ENCODE measurements around the gene CD247. TPM values are rescaled to one million over a fixed set of nuclear protein-coding genes. Genes with fewer than 3 reads are reported as not detected.

CD247 gene
- polyA plus RNA-seq, 1 experiment, result not detected

- POLR2A ChIA-PET, result interaction anchor here (0.5 kb wide), 1 partner anchor 68 kb away, joined by 8 read pairs; no protein-coding TSS in a partner anchor
These were observed 14.9 kb upstream of the CD247 start for GRCh38 chr1:167532964-167533824.

GRCh38 chr1:167532375-167532774 is 14.0 kb upstream of the CD247 start:
- DNase-seq (ENCODE audit: low read depth, low spot score), result no peak
- CTCF ChIA-PET, result interaction anchor here (0.9 to 5.8 kb wide), 13 partner anchors 8 to 623 kb away, joined by 3 to 68 read pairs (median 8); partner anchors contain the start of gene POU2F1

More at GRCh38 chr1:167532964-167533824, 14.9 kb upstream of the CD247 start:
- CTCF ChIA-PET, result interaction anchor here (0.5 to 5.8 kb wide), 28 partner anchors 7 to 675 kb away, joined by 3 to 68 read pairs (median 4); partner anchors contain the start of gene POU2F1
- Histone ChIP-seq H3K27ac (ENCODE audit: low read depth, low read length) (no peak overlapping the region), H3K4me3 (ENCODE audit: low read depth, low read length) (no peak overlapping the region), H3K9me3 (ENCODE audit: control insufficient read depth, insufficient read depth, low read length) (no peaks in the 10 kb centered on the region), H3K27me3 (ENCODE audit: control insufficient read depth, insufficient read depth, low read length) (peaks cover 8% of the 10 kb centered on the region)
- no peak for DNase-seq (ENCODE audit: low read depth, low spot score)
- TF ChIP-seq CTCF (IDR thresholded peaks at IDR 0.05; ENCODE audit: low read depth, low read length), result no peak

DNA sequence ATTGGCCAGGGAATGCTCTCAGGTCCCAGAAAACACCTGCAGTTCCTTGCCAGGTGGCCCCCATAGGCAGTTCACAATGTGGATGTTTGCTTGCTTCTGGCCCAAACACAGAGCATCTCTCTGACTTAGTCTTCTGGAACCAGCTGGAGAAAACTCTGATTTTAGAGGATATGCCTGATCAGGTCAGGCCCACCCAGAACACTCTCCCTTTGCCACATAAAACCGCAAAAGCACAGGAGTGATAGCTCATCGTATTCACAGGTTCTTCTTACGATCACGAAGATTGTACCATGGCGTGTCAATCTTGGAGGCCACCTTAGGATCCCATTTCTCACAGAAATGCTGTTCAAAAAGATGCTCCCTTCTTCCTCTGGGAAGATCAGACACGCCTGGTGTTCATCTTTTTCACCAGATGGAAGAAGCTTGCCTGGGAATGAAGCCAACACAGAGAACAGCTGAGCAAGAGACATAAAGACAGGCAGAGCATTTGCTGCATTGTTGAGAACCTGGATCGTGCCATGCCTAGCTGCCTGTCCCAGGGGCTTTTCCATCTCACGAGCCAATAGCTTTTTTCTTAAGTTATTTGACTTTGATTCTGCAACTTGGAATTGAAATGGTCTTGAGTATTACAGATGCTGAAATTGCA is 11.6 kb upstream of the CD247 start:
- Histone ChIP-seq H3K27me3 (ENCODE audit: control insufficient read depth, insufficient read depth, low read length) (peaks cover 10% of the 10 kb centered on the region), H3K27ac (ENCODE audit: low read depth, low read length) (no peak overlapping the region), H3K9me3 (ENCODE audit: control insufficient read depth, insufficient read depth, low read length) (no peaks in the 10 kb centered on the region), H3K4me3 (ENCODE audit: low read depth, low read length) (no peak overlapping the region)
- ChIA-PET POLR2A (no interaction called here), CTCF (interaction anchor here (1.3 to 5.8 kb wide), 5 partner anchors 10 to 470 kb away, joined by 4 to 42 read pairs (median 5); no protein-coding TSS in a partner anchor)
- no peak for DNase-seq (ENCODE audit: low read depth, low spot score)
- no peak for TF ChIP-seq CTCF (IDR thresholded peaks at IDR 0.05; ENCODE audit: low read depth, low read length)

More at GRCh38 chr1:167532375-167532774, 14.0 kb upstream of the CD247 start:
- H3K27ac ChIP-seq (ENCODE audit: low read depth, low read length), result no peak overlapping the region
- H3K9me3 ChIP-seq (ENCODE audit: control insufficient read depth, insufficient read depth, low read length), result no peaks in the 10 kb centered on the region
- H3K4me3 ChIP-seq (ENCODE audit: low read depth, low read length), result no peak overlapping the region
- H3K27me3 ChIP-seq (ENCODE audit: control insufficient read depth, insufficient read depth, low read length), result peaks cover 10% of the 10 kb centered on the region
- no peak for TF ChIP-seq CTCF (IDR thresholded peaks at IDR 0.05; ENCODE audit: low read depth, low read length)
- POLR2A ChIA-PET, result interaction anchor here (0.5 kb wide), 1 partner anchor 67 kb away, joined by 8 read pairs; no protein-coding TSS in a partner anchor

DNA sequence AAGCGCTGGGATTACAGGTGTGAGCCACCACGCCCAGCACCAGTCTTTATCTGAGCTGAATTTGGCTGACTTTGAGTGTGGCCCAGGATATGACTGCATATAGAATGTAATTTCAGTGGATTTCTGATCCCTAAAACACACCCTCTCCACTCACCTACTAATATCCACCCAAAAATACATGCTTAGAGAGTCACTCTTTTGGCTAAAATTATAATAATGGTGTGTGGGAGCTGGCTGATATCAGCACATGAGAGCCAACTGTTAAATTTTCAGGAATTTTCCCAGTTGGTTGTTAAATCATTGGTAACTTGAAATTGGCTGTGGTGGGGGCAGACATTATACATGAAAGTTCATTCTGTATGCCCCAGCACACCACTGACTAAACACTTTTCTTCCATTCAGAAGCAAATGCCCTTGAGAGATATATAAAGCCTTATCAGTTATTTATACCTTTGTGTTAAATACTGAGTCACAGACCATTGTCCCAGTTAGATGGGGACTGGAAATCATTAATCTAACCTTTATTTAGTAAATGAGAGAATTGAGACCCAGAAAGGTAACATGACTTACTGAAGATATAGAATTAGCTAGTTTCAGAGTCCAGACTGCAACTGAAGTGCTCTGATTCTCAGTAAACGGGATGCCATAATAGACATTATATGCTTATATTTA is 9.9 kb upstream of the CD247 start:
- no peak overlapping the region for H3K4me3 ChIP-seq (ENCODE audit: low read depth, low read length)
- H3K27me3 ChIP-seq (ENCODE audit: control insufficient read depth, insufficient read depth, low read length), result peaks cover 8% of the 10 kb centered on the region
- no peak overlapping the region for H3K27ac ChIP-seq (ENCODE audit: low read depth, low read length)
- DNase-seq (ENCODE audit: low read depth, low spot score), result no peak
- POLR2A ChIA-PET, result no interaction called here
- H3K9me3 ChIP-seq (ENCODE audit: control insufficient read depth, insufficient read depth, low read length), result no peaks in the 10 kb centered on the region
- TF ChIP-seq CTCF (IDR thresholded peaks at IDR 0.05; ENCODE audit: low read depth, low read length), result no peak
- CTCF ChIA-PET, result interaction anchor here (1.7 to 5.8 kb wide), 2 partner anchors 12 to 308 kb away, joined by 4 to 42 read pairs; no protein-coding TSS in a partner anchor

All from AG04450 (cell line).